Measurements from ENCODE around the gene C5AR1.
"Not testable (repeated sequence)": the region's sequence is repeated elsewhere in the genome, so short reads cannot be mapped to it uniquely, and the experiment has no call there.

C5AR1 gene

GRCh38 chr19:47309608-47310007 lies at the start of gene C5AR1:
TSS of gene C5AR1 (plus strand) at chr19:47309861. CDS start at chr19:47309896, 35 bp downstream.
- FAIRE-seq: no peak

- no peak for FAIRE-seq
Measured at GRCh38 chr19:47260476-47260875, 49.2 kb upstream of the C5AR1 start.

- not testable (repeated sequence) for FAIRE-seq
Measured at GRCh38 chr19:47261946-47262793, 47.5 kb upstream of the C5AR1 start.

GRCh38 chr19:47264629-47265028 lies 45.0 kb upstream of the C5AR1 start:
- FAIRE-seq: no peak

GRCh38 chr19:47266401-47266941 lies 43.2 kb upstream of the C5AR1 start:
- FAIRE-seq: no peak

GRCh38 chr19:47267350-47267759 lies 42.3 kb upstream of the C5AR1 start:
- FAIRE-seq: no peak

GRCh38 chr19:47268028-47268427 lies 41.6 kb upstream of the C5AR1 start:
- no peak for FAIRE-seq

GRCh38 chr19:47269596-47269995 lies 40.1 kb upstream of the C5AR1 start:
- no peak for FAIRE-seq

GRCh38 chr19:47270408-47270807 lies 39.3 kb upstream of the C5AR1 start:
- FAIRE-seq: no peak

- FAIRE-seq: no peak
Measured at GRCh38 chr19:47271949-47272348, 37.7 kb upstream of the C5AR1 start.

- FAIRE-seq: peak; percentile 97
Measured at GRCh38 chr19:47272448-47273312, 37.0 kb upstream of the C5AR1 start.

GRCh38 chr19:47273313-47274070 lies 36.2 kb upstream of the C5AR1 start:
- peak; percentile 82 for FAIRE-seq

GRCh38 chr19:47274071-47274890 lies 35.4 kb upstream of the C5AR1 start, which contains the start of gene INAFM1:
TSS of gene INAFM1 (plus strand) at chr19:47274885. CDS start at chr19:47274920, 35 bp downstream.
- FAIRE-seq: peak; percentile 91

GRCh38 chr19:47274891-47275761 lies 34.5 kb upstream of the C5AR1 start:
- FAIRE-seq: no peak

- FAIRE-seq: no peak
Measured at GRCh38 chr19:47275791-47276461, 33.7 kb upstream of the C5AR1 start.

- not testable (repeated sequence) for FAIRE-seq
Measured at GRCh38 chr19:47276513-47276912, 33.1 kb upstream of the C5AR1 start.

- no peak for FAIRE-seq
Measured at GRCh38 chr19:47280183-47280797, 29.4 kb upstream of the C5AR1 start.

GRCh38 chr19:47283405-47284059 lies 26.1 kb upstream of the C5AR1 start:
- FAIRE-seq: no peak

- peak; percentile 91 for FAIRE-seq
Measured at GRCh38 chr19:47284324-47284899, 25.2 kb upstream of the C5AR1 start.

All from G401.6 (cell line).